Midbrain (tissue), 1 donor: Measurements from ENCODE around the gene HNRNPH2.

Source experiments
- DNase-seq: peaks from one replicate; lab custom pipeline; 2025; lab: John Stamatoyannopoulos, UW

Gene HNRNPH2

DNA sequence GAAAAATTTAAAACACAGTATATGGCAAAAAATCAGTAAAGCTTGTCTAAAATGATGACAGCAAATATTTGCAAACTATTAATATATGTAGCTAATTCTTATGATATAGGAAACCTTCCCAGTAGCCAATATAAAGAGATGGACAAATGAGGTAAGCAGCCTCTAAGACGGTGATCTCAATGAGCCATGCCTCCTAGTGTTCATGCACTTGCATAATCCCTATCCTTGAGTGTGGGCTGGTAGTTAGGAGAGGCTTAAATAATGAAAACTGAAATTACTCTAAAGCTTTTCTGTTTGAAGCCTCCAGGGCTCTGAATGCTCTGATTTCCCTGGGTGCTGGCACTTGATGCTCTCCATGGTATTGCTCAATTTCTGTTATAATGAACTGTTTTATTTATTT lies 52.6 kb downstream of the HNRNPH2 start:
- no peak for DNase-seq

DNA sequence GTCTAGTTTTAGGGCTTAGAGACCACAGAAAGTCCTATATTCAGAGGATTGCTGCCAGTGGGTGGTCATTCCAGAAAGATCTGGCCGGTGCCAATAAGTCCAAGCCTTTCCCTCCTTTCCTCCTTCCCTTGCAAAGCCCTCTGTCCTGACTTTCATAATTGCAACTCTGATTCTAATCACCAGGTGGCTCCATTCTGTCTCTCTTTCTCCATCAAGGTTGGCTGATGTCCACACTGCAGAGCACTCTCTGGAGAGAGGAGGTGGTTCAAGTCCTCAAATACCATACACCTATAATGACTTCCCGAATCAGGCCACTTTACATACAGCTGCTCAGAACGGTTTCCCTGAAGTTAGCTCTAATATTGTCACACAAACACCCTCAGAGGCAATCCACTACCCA lies 54.9 kb downstream of the HNRNPH2 start:
- DNase-seq = peak; percentile 30
